NB4 (cell line): Measurements from ENCODE around the gene ASB6.

Experiments
- CTCF ChIP-seq: IDR thresholded peaks from one replicate; pipeline ENCODE4 v1.5.1; 2012; ENCODE audit warnings: low read depth, low read length
- POLR2A ChIP-seq: IDR thresholded peaks from 2 replicates; pipeline ENCODE4 v1.6.1; 2011; ENCODE audit warnings: mild to moderate bottlenecking; ENCODE audit not compliant: insufficient read length; ENCODE audit errors: extremely low read depth

GRCh38 chr9:129628709-129629108, 13.2 kb downstream of the ASB6 start:
- no peak for TF ChIP-seq CTCF
- TF ChIP-seq POLR2A: no peak
